GM18507 (cell line): ENCODE data around the gene SYNE2.
"Not testable (repeated sequence)": the region's sequence is repeated elsewhere in the genome, so short reads cannot be mapped to it uniquely, and the experiment has no call there.

Experiments
- DNase-seq: peaks from one replicate; pipeline ENCODE4 v3.0.0; 2011; ENCODE audit warnings: low read depth; ENCODE audit not compliant: insufficient read length; ENCODE audit errors: extremely low spot score
- FAIRE-seq: peaks from 2 replicates; lab custom pipeline; 2011; peaks lifted over from hg19 to GRCh38; lab: Jason Lieb, UNC

The SYNE2 gene

GRCh38 chr14:64095620-64096019, 242.8 kb downstream of the SYNE2 start:
- FAIRE-seq (no peak), DNase-seq (no peak)

GRCh38 chr14:64098120-64098519, 245.3 kb downstream of the SYNE2 start:
- no peak for DNase-seq
- FAIRE-seq = no peak

GRCh38 chr14:64107438-64107837, 254.6 kb downstream of the SYNE2 start:
- FAIRE-seq = no peak
- no peak for DNase-seq

GRCh38 chr14:64109819-64110554, 257.2 kb downstream of the SYNE2 start:
- DNase-seq = no peak
- no peak for FAIRE-seq

- no peak for FAIRE-seq
- DNase-seq = no peak
Observed at GRCh38 chr14:64110802-64111201, 258.0 kb downstream of the SYNE2 start.

GRCh38 chr14:64112867-64113678, 260.3 kb downstream of the SYNE2 start:
- FAIRE-seq = no peak
- DNase-seq = no peak

- DNase-seq = no peak
- no peak for FAIRE-seq
Observed at GRCh38 chr14:64114166-64114565, 261.4 kb downstream of the SYNE2 start.

GRCh38 chr14:64114796-64115195, 262.0 kb downstream of the SYNE2 start:
- DNase-seq = no peak
- FAIRE-seq = no peak

- DNase-seq (no peak), FAIRE-seq (no peak)
Observed at GRCh38 chr14:64115401-64115800, 262.6 kb downstream of the SYNE2 start.

GRCh38 chr14:64117671-64118402, 265.0 kb downstream of the SYNE2 start:
- FAIRE-seq (no peak), DNase-seq (no peak)

- FAIRE-seq = not testable (repeated sequence)
Observed at GRCh38 chr14:64118403-64118742, 265.6 kb downstream of the SYNE2 start.

GRCh38 chr14:64118892-64119291, 266.1 kb downstream of the SYNE2 start:
- no peak for FAIRE-seq
- DNase-seq = no peak

More at GRCh38 chr14:64118403-64118742, 265.6 kb downstream of the SYNE2 start:
- not testable (repeated sequence) for DNase-seq

GRCh38 chr14:64119500-64119899, 266.7 kb downstream of the SYNE2 start:
- DNase-seq (no peak), FAIRE-seq (no peak)

- no peak for FAIRE-seq
Observed at GRCh38 chr14:64119980-64120379, 267.2 kb downstream of the SYNE2 start.

GRCh38 chr14:64123241-64123822, 270.5 kb downstream of the SYNE2 start:
- DNase-seq = no peak
- FAIRE-seq = no peak

More at GRCh38 chr14:64119980-64120379, 267.2 kb downstream of the SYNE2 start:
- DNase-seq = no peak

GRCh38 chr14:64125270-64125669, 272.5 kb downstream of the SYNE2 start:
- DNase-seq (no peak), FAIRE-seq (no peak)

GRCh38 chr14:64126548-64126947, 273.7 kb downstream of the SYNE2 start:
- DNase-seq (no peak), FAIRE-seq (no peak)

- FAIRE-seq = no peak
Observed at GRCh38 chr14:64137657-64138290, 285.0 kb downstream of the SYNE2 start.

GRCh38 chr14:64147126-64147790, 294.5 kb downstream of the SYNE2 start:
- DNase-seq (no peak), FAIRE-seq (no peak)

More at GRCh38 chr14:64137657-64138290, 285.0 kb downstream of the SYNE2 start:
- no peak for DNase-seq
